Stimulated activated CD4-positive, alpha-beta T cell treated with anti-CD3 and anti-CD28 coated beads, Interleukin-12 subunit alpha, Interleukin-12 subunit beta, amount 100 ng/mL, for 4 hours (primary cell): Measurements from ENCODE around the gene CD53.

Experiments used
- DNase-seq: peaks from one replicate; pipeline ENCODE4 v3.0.0-alpha.2; 2020

Gene CD53

GRCh38 chr1:110876748-110877341 is 3.9 kb downstream of the CD53 start:
- no peak for DNase-seq

- DNase-seq: no peak
These were observed 4.4 kb downstream of the CD53 start for GRCh38 chr1:110877364-110877763.

GRCh38 chr1:110877776-110878175 is 4.8 kb downstream of the CD53 start:
- no peak for DNase-seq

DNA sequence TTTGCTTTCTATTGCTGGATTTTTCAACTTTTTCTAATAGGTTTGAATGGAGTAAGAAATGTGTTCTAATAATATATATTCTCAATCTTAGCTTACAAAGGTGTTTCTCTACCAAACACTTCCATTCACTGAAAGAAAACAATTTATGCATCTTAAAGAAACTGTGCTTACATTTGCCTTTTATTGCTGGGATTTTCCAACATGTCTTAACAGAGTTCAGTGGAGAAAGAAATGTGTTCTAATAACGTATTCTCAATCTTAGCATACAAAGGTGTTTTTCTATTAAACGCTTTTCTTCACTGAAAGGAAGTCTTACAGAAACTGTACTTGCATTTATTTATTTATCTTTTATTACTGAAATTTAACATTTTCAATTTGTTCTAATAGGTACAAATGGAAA is 5.6 kb downstream of the CD53 start:
- no peak for DNase-seq

DNA sequence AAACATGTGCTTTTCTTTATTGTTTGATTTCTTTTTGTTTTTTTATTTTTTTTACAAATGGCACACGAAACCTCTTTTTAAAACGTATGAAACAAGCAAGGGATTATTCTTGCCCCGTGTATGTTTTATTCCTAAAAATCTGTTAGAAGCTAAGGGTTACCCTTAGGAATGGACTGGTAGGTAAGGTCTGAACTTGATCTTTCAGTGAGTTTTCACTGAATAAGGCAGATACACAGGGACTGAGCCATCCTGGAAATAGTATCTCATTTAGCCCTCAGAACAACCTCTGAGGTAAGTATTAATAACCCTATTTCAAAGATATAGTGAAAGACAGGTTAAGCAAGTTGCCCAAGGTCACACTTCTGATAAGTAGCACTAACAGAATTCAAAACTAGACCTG is 6.0 kb downstream of the CD53 start:
- DNase-seq: no peak

DNA sequence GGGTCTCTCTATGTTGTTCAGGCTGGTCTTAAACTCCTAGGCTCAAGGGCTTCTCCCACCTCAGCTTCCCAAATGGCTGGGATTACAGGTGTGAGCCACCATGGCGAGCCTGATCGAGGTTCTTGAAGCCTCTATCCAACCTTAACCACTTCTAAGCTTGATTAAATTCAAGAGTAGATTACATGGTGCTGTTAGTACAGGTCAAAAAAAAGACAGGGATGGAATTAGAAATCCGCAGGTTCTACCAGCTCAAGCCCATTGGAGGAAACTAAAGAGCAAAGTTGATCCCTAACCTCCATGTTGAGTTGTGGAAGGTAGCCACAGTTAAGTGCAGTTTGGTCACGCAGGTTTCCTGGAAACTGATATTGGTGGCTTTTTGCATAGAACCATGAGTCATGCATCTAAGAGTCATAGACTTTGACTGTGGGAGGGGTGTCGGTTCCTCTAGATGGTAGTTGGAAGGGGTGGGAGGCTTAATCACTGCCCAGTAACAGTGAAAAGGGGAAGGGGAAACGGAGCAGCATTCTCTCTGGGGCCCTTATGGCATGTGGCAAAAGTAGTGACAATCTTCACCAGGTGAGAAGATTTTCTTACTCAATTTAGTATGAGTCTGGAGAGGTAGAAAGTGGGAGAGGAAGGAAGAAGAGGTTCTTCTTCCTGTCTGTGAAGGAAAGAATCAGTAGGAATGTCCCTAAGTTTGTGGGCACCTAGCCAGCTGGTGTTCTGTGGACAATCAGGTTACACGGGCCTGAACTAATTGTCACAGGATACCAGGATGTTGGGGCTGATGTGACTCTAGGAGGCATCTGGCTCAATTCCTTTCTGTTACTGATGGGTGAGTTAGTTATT is 7.0 kb downstream of the CD53 start:
- DNase-seq: peak; percentile 38

GRCh38 chr1:110880708-110881374 is 7.9 kb downstream of the CD53 start:
- no peak for DNase-seq

- no peak for DNase-seq
These were observed 15.1 kb downstream of the CD53 start for GRCh38 chr1:110888049-110888448.

DNA sequence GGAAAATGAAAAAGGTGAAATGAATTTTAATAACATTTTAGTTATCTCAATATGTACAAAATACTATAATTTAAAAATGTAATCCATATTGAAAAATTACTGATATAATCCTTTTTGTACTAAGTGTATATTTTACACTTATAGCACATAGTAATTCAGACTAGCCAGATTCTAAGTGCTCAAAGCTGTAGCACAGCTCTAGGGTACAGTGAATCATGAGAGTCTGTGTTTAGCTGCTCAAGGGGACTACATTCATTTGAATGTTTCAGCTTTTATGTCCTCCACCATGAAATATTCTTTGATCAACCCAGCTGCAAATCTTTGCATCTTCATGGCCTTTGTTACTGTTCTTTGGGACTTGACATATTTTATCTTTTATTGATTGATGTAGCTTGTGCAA is 15.7 kb downstream of the CD53 start:
- DNase-seq: no peak

- no peak for DNase-seq
These were observed 17.7 kb downstream of the CD53 start for GRCh38 chr1:110890474-110891196.

GRCh38 chr1:110893908-110894490 is 21.1 kb downstream of the CD53 start:
- DNase-seq: no peak

GRCh38 chr1:110896090-110896489 is 23.1 kb downstream of the CD53 start:
- DNase-seq: no peak

GRCh38 chr1:110897681-110898080 is 24.7 kb downstream of the CD53 start:
- no peak for DNase-seq

DNA sequence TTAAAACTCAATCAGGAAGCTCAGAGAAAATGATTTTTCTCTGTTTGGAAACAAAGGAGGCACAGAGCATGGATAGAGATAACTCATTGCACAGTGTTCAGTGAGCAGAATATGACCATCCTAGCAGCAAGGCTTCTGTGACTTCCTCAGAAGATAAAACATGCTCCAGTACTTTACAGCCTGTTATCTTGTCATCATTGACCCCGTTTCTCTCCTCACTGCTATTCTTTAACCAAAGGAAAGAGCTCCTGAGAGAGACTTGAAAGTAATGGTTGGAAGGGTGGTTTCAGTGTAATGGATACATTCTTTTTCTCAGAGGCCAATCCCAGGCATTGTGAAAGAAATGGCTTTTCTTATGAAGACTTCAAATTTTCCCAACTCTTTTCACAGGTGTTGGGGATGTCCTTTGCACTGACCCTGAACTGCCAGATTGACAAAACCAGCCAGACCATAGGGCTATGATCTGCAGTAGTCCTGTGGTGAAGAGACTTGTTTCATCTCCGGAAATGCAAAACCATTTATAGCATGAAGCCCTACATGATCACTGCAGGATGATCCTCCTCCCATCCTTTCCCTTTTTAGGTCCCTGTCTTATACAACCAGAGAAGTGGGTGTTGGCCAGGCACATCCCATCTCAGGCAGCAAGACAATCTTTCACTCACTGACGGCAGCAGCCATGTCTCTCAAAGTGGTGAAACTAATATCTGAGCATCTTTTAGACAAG is 25.9 kb downstream of the CD53 start:
- DNase-seq: no peak

GRCh38 chr1:110899458-110899843 is 26.5 kb downstream of the CD53 start:
- DNase-seq: no peak

- no peak for DNase-seq
These were observed 30.0 kb downstream of the CD53 start for GRCh38 chr1:110902820-110903463.

DNA sequence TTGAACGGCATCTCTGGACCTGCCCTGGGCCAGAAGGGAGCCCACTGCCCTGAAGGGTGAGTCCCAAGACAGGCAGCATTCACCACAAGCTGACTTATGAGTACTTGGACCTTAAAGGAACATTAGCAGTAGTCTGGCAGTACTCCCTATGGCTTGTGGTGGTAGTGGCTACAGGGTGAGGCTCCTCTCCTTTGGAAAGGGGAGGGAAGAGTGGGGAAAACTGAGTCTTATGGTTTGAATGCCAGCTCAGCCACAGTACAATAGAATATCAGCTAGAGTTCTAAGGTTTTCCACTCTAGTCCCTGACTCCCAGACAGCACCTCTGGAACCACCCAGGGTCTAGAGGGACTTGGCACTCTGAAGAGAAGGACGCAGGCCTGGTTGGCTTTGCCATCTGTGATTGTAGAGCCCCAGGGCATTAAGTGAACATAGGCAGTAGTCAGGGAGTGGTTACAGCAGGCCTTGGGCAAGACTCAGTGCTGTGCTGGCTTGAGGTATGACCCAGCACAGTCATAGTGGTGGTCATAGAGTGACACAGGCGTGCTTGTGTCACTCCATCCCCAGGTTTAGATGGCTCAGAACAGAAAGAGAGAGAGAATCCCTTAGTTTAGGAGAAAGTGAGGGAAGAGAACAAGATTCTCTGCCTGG is 31.0 kb downstream of the CD53 start:
- no peak for DNase-seq

- DNase-seq: no peak
These were observed 39.8 kb downstream of the CD53 start for GRCh38 chr1:110912784-110913183.

- DNase-seq: no peak
These were observed 41.7 kb downstream of the CD53 start for GRCh38 chr1:110914676-110915075.

DNA sequence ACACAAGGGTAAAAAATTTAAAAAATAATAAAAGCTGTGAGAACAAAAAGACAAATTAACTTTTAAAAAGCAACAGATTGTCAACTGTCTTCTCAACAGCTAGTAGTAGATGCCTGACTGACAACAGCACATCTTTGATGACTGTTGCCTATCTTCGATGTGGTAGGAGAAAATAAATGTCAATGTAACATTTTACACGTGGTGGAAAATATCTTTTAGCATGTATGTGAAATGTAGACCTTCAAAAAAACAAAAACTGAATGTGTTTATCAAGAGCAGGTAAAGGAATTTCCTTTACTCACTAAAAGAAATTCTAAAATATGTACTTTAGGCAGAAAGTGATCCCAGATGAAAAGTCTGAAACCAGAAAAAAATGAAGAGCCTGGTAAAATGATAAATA is 42.9 kb downstream of the CD53 start:
- no peak for DNase-seq

- no peak for DNase-seq
These were observed 43.3 kb downstream of the CD53 start for GRCh38 chr1:110916274-110916668.
